Astrocyte of the spinal cord (primary cell): Measurements from ENCODE around the gene ZDHHC1.

Source experiments
- DNase-seq: peaks from one replicate; pipeline ENCODE4 v3.0.0; 2011; ENCODE audit warnings: low read depth, low spot score
- H3K4me3 ChIP-seq: 2 replicates; pipeline ENCODE4 v1.5.1; 2011; ENCODE audit warnings: low read depth, mild to moderate bottlenecking, low read length, moderate library complexity
- CTCF ChIP-seq: IDR thresholded peaks from 2 replicates; pipeline ENCODE4 v1.5.1; 2012; ENCODE audit warnings: low read depth, mild to moderate bottlenecking, low read length, inconsistent platforms
- in situ Hi-C: cut with HindIII; loops from 2 replicates; pipeline ENCODE4 v1.10.0; 2017; ENCODE audit warnings: low sequenced_read_pairs

Gene ZDHHC1

GRCh38 chr16:67460961-67461360, 44.7 kb upstream of the ZDHHC1 start:
- H3K4me3 ChIP-seq, result no peak overlapping the region
- no peak for DNase-seq
- TF ChIP-seq CTCF, result no peak
- in situ Hi-C loops, result no loop called here

- DNase-seq, result no peak
- in situ Hi-C loops, result no loop called here
- no peak for TF ChIP-seq CTCF
- no peak overlapping the region for H3K4me3 ChIP-seq
These were observed 43.9 kb upstream of the ZDHHC1 start for GRCh38 chr16:67460168-67460567.

- no peak for DNase-seq
- H3K4me3 ChIP-seq, result no peak overlapping the region
- in situ Hi-C loops, result no loop called here
- no peak for TF ChIP-seq CTCF
These were observed 43.5 kb upstream of the ZDHHC1 start for GRCh38 chr16:67459861-67460150.

GRCh38 chr16:67459066-67459860, 43.0 kb upstream of the ZDHHC1 start:
- H3K4me3 ChIP-seq, result no peak overlapping the region
- in situ Hi-C loops, result no loop called here
- no peak for TF ChIP-seq CTCF
- no peak for DNase-seq

GRCh38 chr16:67458121-67458641, 41.9 kb upstream of the ZDHHC1 start:
- TF ChIP-seq CTCF, result no peak
- no peak for DNase-seq
- in situ Hi-C loops, result no loop called here
- no peak overlapping the region for H3K4me3 ChIP-seq

GRCh38 chr16:67457611-67458010, 41.3 kb upstream of the ZDHHC1 start:
- no peak for DNase-seq
- TF ChIP-seq CTCF, result no peak

More at GRCh38 chr16:67457611-67458010, 41.3 kb upstream of the ZDHHC1 start:
- in situ Hi-C loops, result no loop called here
- H3K4me3 ChIP-seq, result no peak overlapping the region
